Raji (cell line): ENCODE results near the gene CSH2.
"Not testable (repeated sequence)": the region's sequence is repeated elsewhere in the genome, so short reads cannot be mapped to it uniquely, and the experiment has no call there.

Experiments
- POLR2A ChIP-seq: IDR thresholded peaks from 2 replicates; pipeline ENCODE4 v1.6.1; 2011; ENCODE audit warnings: low read depth, low read length, control low read depth; ENCODE audit not compliant: insufficient read depth

Gene CSH2

DNA sequence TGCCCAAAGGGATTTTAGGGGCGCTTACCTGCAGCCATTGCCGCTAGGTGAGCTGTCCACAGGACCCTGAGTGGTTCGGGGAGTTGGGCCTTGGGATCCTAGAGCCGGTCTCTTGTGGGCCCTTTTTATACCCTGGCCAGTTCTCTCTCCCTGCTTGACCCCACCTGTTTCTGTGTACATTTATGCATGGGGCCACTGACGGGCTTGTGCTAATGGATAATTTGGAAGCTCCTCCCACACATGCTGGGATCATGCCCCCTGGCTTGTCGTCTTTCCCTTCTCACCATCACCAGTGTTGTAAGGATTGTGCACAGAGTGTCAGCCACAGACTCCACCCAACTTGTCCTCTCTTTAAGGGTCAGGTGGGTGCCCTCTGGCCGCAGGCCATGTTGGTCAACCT lies at the start of gene CSH2:
CSH2 (minus strand) TSS at position 101 of the 400 bp plus-strand sequence; CDS start at position 38, 63 bp downstream.
- TF ChIP-seq POLR2A, result not testable (repeated sequence)

DNA sequence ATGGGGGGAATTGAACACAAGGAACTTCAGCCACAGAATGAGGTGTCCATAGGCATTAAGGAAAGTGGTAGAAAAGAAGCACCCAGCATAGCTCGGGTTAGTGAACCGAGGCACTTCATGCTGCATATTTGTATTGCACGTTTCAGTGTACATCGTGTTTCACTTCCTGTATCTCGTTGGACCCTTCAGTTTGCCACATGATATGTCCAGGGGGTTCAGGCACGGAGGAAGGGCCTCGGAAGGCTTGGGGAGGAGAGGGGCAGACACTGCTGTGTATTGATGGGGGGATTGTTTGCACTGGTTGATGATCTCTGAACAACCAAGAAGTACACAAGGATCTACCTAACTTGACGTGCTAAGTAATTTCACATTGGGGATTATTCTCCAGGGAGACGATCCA lies 48.9 kb upstream of the CSH2 start:
- 0 out of 2 replicates have a peak, but pooled peaks have one; percentile 48 for TF ChIP-seq POLR2A

DNA sequence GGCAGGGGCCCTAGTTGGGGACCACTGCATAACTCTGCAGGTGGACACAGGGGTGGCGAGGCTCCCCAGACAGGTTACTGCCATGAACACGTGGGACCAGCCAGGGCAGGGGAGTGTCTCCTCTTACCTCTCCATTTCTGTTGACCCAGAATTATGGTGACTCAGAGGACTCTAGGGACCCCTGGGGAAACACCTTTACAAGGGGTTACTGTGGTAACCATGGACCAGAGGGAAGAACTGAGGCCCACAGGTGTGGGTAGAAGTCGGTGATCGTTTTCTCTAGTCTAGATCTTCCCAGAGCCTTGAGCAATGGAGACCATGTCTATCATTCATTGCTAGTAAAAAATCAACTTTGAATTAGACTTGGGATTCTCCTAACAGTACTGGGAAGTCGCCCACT lies 47.3 kb upstream of the CSH2 start:
- 0 out of 2 replicates have a peak, but pooled peaks have one; percentile 23 for TF ChIP-seq POLR2A

DNA sequence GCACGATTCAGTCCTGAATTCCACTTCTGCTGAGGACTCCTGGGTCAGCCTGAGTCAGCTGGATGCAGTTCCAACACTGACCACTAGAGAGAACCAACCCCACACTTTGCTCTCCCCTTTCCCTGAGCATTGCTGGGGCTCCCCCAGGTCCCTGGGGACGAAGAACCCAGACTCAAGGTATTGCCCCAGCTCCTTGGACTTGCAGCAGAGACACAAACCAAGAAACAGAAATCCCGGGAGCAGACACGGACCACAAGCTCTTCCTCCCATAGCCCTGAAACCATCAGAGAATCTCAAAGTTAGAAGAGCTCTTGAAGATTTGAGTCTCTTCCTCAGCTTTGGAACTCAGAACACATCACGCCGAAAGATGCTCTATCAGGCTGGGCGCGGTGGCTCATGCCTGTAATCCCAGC lies 45.8 kb upstream of the CSH2 start:
- TF ChIP-seq POLR2A, result 0 out of 2 replicates have a peak, but pooled peaks have one; percentile 27

DNA sequence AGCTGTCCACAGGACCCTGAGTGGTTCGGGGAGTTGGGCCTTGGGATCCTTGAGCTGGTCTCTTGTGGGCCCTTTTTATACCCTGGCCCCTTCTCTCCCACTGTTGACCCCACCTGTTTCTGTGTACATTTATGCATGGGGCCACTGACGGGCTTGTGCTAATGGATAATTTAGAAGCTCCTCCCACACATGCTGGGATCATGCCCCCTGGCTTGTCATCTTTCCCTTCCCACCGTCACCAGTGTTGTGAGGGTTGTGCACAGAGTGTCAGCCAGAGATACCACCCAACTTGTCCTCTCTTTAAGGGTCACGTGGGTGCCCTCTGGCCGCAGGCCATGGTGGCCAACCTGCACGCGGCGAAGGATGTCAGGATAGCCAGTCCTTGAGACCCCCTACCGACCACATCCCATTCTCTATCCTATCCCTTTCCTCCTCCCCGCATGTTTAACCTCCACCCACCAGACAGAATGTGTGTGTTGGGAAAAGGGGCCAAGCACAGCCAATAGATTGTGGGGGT lies 45.4 kb upstream of the CSH2 start, which contains the start of gene GH1:
GH1 (minus strand) TSS at position 51 of the 517 bp plus-strand sequence. CDS start 63 bp downstream, outside the sequence.
- not testable (repeated sequence) for TF ChIP-seq POLR2A

DNA sequence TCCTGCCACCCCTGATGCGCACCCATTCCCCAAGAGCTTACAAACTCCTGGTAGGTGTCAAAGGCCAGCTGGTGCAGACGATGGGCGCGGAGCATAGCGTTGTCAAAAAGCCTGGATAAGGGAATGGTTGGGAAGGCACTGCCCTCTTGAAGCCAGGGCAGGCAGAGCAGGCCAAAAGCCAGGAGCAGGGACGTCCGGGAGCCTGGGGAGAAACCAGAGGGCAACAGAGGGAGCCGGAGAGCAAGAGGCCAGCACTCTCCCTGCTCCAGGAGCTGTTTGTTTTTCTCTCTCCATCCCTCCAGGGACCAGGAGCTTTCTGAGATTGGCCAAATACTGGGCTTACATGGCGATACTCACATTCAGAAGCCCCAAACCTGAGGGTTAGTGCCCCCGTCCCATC lies 44.8 kb upstream of the CSH2 start:
- no peak for TF ChIP-seq POLR2A

DNA sequence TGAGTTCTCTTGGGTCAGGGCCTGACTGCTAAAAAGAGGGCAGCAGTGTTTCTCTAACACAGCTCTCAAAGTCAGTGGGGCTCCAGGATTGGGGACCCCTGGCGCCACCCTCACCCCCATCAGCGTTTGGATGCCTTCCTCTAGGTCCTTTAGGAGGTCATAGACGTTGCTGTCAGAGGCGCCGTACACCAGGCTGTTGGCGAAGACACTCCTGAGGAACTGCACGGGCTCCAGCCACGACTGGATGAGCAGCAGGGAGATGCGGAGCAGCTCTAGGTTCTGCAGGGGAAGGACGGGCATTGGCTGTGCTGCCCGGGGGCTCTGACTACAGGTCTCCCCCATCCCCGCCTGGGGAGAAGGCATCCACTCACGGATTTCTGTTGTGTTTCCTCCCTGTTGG lies 44.2 kb upstream of the CSH2 start:
- TF ChIP-seq POLR2A, result no peak

DNA sequence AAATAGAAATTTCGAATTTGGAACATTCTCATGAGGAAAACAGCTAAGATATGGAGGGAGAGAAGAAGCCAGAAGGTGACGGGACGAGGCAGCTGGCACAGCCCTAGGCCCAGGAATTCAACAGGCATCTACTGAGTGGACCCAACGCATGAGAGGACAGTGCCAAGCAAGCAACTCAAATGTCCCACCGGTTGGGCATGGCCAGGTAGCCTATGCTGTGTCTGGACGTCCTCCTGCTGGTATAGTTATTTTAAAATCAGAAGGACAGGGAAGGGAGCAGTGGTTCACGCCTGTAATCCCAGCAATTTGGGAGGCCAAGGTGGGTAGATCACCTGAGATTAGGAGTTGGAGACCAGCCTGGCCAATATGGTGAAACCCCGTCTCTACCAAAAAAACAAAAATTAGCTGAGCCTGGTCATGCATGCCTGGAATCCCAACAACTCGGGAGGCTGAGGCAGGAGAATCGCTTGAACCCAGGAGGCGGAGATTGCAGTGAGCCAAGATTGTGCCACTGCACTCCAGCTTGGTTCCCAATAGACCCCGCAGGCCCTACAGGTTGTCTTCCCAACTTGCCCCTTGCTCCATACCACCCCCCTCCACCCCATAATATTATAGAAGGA lies 43.2 kb upstream of the CSH2 start:
- no peak for TF ChIP-seq POLR2A

DNA sequence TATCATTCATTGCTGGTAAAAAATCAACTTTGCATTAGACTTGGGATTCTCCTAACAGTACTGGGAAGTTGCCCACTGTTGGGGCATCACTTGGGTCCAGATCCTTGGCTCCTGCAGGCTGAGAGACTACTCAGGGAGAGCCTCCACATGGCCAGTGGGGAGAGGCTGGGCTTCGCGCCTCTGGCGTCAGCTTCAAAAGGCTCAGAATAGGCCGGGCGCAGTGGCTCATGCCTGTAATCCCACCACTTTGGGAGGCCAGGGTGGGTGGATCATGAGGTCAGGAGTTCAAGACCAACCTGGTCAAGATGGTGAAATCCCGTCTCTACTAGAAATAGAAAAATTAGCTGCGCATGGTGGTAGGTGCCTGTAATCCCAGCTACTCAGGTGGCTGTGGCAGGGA lies 41.0 kb upstream of the CSH2 start:
- TF ChIP-seq POLR2A, result no peak

DNA sequence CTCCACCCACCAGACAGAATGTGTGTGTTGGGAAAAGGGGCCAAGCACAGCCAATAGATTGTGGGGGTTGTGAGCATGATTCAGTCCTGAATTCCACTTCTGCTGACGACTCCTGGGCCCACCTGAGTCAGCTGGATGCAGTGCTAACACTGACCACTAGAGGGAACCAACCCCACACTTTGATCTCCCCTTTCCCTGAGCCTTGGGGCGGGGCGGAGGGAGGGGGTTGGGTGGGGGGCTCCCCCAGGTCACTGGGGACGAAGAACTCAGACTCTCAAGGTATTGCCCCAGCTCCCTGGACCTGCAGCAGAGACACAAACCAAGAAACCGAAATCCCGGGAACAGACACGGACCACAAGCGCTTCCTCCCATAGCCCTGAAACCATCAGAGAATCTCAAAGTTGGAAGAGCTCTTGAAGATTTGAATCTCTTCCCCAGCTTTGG lies 38.2 kb upstream of the CSH2 start:
- no peak for TF ChIP-seq POLR2A

DNA sequence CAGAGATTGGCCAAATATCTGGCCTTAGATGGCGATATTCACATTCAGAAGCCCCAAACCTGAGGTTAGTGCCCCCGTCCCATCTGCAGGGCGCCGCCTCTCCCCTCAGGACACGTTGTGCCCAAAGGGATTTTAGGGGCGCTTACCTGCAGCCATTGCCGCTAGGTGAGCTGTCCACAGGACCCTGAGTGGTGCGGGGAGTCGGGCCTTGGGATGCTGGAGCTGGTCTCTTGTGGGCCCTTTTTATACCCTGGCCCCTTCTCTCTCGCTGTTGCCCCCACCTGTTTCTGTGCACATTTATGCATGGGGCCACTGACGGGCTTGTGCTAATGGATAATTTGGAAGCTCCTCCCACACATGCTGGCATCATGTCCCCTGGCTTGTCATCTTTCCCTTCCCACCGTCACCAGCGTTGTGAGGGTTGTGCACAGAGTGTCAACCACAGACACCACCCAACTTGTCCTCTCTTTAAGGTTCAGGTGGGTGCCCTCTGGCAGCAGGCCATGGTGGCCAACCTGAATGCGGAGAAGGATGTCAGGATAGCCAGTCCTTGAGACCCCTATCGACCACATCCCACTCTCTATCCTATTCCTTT lies 37.7 kb upstream of the CSH2 start, which contains the start of gene CSHL1:
CSHL1 (minus strand) TSS at position 218 of the 595 bp plus-strand sequence; CDS start at position 156, 62 bp downstream.
- TF ChIP-seq POLR2A, result no peak

DNA sequence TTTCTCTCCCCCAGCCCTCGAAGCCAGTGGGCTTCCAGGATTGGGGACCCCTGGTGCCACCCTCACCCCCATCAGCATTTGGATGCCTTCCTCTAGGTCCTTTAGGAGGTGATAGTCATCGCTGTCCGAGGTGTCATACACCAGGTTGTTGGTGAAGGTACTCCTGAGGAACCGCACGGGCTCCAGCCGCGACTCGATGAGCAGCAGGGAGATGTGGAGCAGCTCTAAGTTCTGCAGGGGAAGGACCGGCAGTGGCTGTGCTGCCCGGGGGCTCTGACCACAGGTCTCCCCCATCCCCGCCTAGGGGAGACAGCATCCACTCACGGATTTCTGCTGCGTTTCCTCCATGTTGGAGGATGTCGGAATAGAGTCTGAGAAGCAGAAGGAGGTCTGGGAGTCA lies 36.6 kb upstream of the CSH2 start:
- TF ChIP-seq POLR2A, result no peak

DNA sequence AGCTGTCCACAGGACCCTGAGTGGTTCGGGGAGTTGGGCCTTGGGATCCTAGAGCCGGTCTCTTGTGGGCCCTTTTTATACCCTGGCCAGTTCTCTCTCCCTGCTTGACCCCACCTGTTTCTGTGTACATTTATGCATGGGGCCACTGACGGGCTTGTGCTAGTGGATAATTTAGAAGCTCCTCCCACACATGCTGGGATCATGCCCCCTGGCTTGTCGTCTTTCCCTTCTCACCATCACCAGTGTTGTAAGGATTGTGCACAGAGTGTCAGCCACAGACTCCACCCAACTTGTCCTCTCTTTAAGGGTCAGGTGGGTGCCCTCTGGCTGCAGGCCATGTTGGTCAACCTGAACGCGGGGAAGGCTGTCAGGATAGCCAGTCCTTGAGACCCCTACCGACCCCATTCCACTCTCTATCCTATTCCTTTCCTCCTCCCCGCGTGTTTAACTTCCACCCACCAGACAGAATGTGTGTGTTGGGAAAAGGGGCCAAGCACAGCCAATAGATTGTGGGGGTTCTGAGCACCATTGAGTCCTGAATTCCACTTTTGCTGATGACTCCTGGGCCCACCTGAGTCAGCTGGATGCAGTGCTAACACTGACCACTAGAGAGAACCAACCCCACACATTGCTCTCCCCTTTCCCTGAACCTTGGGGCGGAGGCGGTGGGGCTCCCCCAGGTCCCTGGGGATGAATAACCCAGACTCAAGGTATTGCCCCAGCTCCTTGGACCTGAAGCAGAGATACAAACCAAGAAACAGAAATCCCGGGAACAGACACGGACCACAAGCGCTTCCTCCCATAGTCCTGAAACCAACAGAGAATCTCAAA lies 23.3 kb upstream of the CSH2 start, which contains the start of gene CSH1:
CSH1 (minus strand) TSS at position 51 of the 831 bp plus-strand sequence. CDS start 63 bp downstream, outside the sequence.
- TF ChIP-seq POLR2A, result not testable (repeated sequence)

DNA sequence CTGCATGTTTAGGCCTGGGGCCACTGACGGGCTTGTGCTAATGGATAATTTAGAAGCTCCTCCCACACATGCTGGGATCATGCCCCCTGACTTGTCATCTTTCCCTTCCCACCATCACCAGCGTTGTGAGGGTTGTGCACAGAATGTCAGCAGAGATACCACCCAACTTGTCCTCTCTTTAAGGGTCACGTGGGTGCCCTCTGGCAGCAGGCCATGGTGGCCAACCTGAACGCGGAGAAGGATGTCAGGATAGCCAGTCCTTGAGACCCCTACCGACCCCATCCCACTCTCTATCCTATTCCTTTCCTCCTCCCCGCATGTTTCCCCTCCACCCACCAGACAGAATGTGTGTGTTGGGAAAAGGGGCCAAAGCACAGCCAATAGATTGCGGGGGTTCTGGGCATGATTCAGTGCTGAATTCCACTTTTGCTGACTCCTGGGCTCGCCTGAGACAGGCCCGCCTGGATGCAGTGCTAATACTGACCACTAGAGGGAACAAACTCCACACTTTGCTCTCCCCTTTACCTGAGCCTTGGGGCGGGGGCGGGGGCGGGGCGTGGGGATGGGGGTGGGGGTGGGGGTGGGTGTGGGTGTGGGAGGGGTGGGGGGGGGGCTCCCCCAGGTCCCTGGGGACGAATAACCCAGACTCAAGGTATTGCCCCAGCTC lies 8.6 kb upstream of the CSH2 start, which contains the start of gene GH2:
GH2 (minus strand) TSS at position 10 of the 667 bp plus-strand sequence. CDS start 143 bp downstream, outside the sequence.
- no peak for TF ChIP-seq POLR2A
